Panc1 (cell line): ENCODE data around the gene RSAD2. TPM values are rescaled to one million over a fixed set of nuclear protein-coding genes. Genes with fewer than 3 reads are reported as not detected.

Experiments
- ATAC-seq: fragments of 200-7000 bp; cut with Tn5 transposase; 2 replicates; pipeline ENCODE4 v1.9.1; 2020; ENCODE audit warnings: mild to moderate bottlenecking, moderate library complexity
- BruUV-seq: library from RNA; stranded (reverse); fragments of 400-500 nt; replicated peaks from 2 replicates; lab custom pipeline; 2021; lab: Mats Ljungman, UMichigan
- CTCF ChIA-PET: fragments of 300-600 bp; sonication (Branson Sonifier 250); formaldehyde crosslinking; loops from one replicate; lab custom pipeline; 2022; ENCODE audit warnings: antibody characterized with exemption; lab: Charles Lee
- POLR2A ChIA-PET: fragments of 300-600 bp; sonication (Branson Sonifier 250); formaldehyde crosslinking; loops from one replicate; lab custom pipeline; 2022; ENCODE audit warnings: antibody characterized with exemption; lab: Charles Lee
- DNase-seq: peaks from one replicate; pipeline ENCODE4 v3.0.0-alpha.2; 2010; ENCODE audit warnings: low read depth, low spot score
- H3K27ac ChIP-seq: 2 replicates; pipeline ENCODE4 v1.5.1; 2011; ENCODE audit warnings: mild to moderate bottlenecking, low read length, inconsistent platforms
- H3K27me3 ChIP-seq: fragments of 200-500 bp; sonication (Bioruptor generic); 2 replicates; pipeline ENCODE4 v1.6.0; 2014; ENCODE audit warnings: low read length, inconsistent platforms; ENCODE audit not compliant: control insufficient read depth, insufficient read depth
- H3K36me3 ChIP-seq: fragments of 200-500 bp; sonication (Bioruptor generic); 2 replicates; pipeline ENCODE4 v1.5.1; 2014; ENCODE audit warnings: inconsistent platforms, mild to moderate bottlenecking, low read length, moderate library complexity; ENCODE audit not compliant: control insufficient read depth, insufficient read depth
- H3K4me1 ChIP-seq: 2 replicates; pipeline ENCODE4 v1.5.1; 2011; ENCODE audit warnings: inconsistent platforms, mild to moderate bottlenecking, low read length, moderate library complexity; ENCODE audit not compliant: control insufficient read depth, insufficient read depth
- H3K4me3 ChIP-seq, 2 experiments: 2 replicates each; pipeline ENCODE4 v1.5.1; 2011 to 2012; ENCODE audit warnings: low read depth in 2 of 2, low read length in 2 of 2, mild to moderate bottlenecking in 2 of 2, inconsistent platforms in 1 of 2, moderate library complexity in 1 of 2
- H3K9me3 ChIP-seq: fragments of 200-500 bp; sonication (Bioruptor generic); 2 replicates; pipeline ENCODE4 v1.5.1; 2014; ENCODE audit warnings: low read depth, mild to moderate bottlenecking, inconsistent platforms, low read length, moderate library complexity; ENCODE audit not compliant: control insufficient read depth, insufficient read depth
- CTCF ChIP-seq: fragments of 450-650 bp; IDR thresholded peaks from 2 replicates; pipeline ENCODE4 v1.5.1; 2017; ENCODE audit warnings: mild to moderate bottlenecking
- POLR2AphosphoS5 ChIP-seq: IDR thresholded peaks from 2 replicates; pipeline ENCODE4 v1.6.1; 2012; ENCODE audit warnings: mild to moderate bottlenecking, low read depth, low read length, moderate library complexity
- REST ChIP-seq, 2 experiments: IDR thresholded peaks; 2 replicates each; pipeline ENCODE4 v1.6.1; 2011 to 2012; ENCODE audit warnings: low read depth in 2 of 2, control low read depth in 1 of 2, low read length in 1 of 2, mild to moderate bottlenecking in 1 of 2, moderate library complexity in 1 of 2; ENCODE audit not compliant: insufficient read depth in 1 of 2
- SIN3A ChIP-seq: IDR thresholded peaks from 2 replicates; pipeline ENCODE4 v1.6.1; 2012; ENCODE audit warnings: low read depth, mild to moderate bottlenecking, low read length, moderate library complexity, borderline replicate concordance; ENCODE audit not compliant: insufficient read depth
- TCF7L2 ChIP-seq: IDR thresholded peaks from 2 replicates; pipeline ENCODE4 v1.6.1; 2011; ENCODE audit warnings: mild to moderate bottlenecking, low read depth, low read length, inconsistent platforms
- in situ Hi-C: cut with HindIII; loops from 2 replicates; pipeline ENCODE4 v1.10.0; 2016; ENCODE audit warnings: low sequenced_read_pairs, low pct_unique_long_range_greater_than_20kb
- intact Hi-C: fragments of 100-400 bp; cut with micrococcal nuclease; formaldehyde crosslinking; loops from one replicate; pipeline ENCODE4 v1.10.0; 2022; ENCODE audit not compliant: unreplicated experiment
- total RNA-seq: library from RNA; stranded (reverse); gene quantifications from one replicate; pipeline ENCODE4 v1.2.1, GENCODE V29; 2021; ENCODE audit not compliant: unreplicated experiment

RSAD2 gene
- total RNA-seq, 1 experiment from 2014 or later: 0.44 TPM

GRCh38 chr2:6863792-6864191, 13.8 kb upstream of the RSAD2 start:
- in situ Hi-C loops (no loop called here), intact Hi-C loops (no loop called here)
- Histone ChIP-seq H3K27ac (no peak overlapping the region), H3K27me3 (peaks cover 19% of the 10 kb centered on the region), H3K36me3 (no peaks in the 10 kb centered on the region), H3K9me3 (no peaks in the 10 kb centered on the region), H3K4me1 (peaks cover 3% of the 10 kb centered on the region; the same call in 1 of the 2 replicates), H3K4me3 (no peak overlapping the region)
- ChIA-PET CTCF (no interaction called here), POLR2A (no interaction called here)
- DNase-seq (no peak), ATAC-seq (no peak)
- TF ChIP-seq POLR2AphosphoS5 (no peak), TCF7L2 (no peak), CTCF (no peak), SIN3A (no peak), REST (IDR thresholded peaks at IDR 0.05; ENCODE audit: insufficient read depth in 1 of 2, low read depth in 2 of 2, low read length in 1 of 2) (no peak)
- no TSS peak for BruUV-seq

GRCh38 chr2:6864231-6864754, 13.3 kb upstream of the RSAD2 start:
- DNase-seq: no peak
- TF ChIP-seq TCF7L2 (no peak), CTCF (no peak), REST (IDR thresholded peaks at IDR 0.05; ENCODE audit: insufficient read depth in 1 of 2, low read depth in 2 of 2, low read length in 1 of 2) (no peak), SIN3A (no peak), POLR2AphosphoS5 (no peak)
- H3K9me3 ChIP-seq: no peaks in the 10 kb centered on the region
- H3K27me3 ChIP-seq: peaks cover 21% of the 10 kb centered on the region
- intact Hi-C loops: no loop called here
- no peaks in the 10 kb centered on the region for H3K36me3 ChIP-seq
- in situ Hi-C loops: no loop called here
- ATAC-seq: no peak
- no peak overlapping the region for H3K27ac ChIP-seq
- ChIA-PET CTCF (no interaction called here), POLR2A (no interaction called here)
- peaks cover 3% of the 10 kb centered on the region; the same call in 1 of the 2 replicates for H3K4me1 ChIP-seq
- BruUV-seq: no TSS peak
- H3K4me3 ChIP-seq: no peak overlapping the region
